Measurements from ENCODE around the gene MAP3K7CL. TPM values are rescaled to one million over a fixed set of nuclear protein-coding genes. Genes with fewer than 3 reads are reported as not detected.

The MAP3K7CL gene
- total RNA-seq, result 6.9 TPM

GRCh38 chr21:29130270-29130969, at the start of gene MAP3K7CL:
MAP3K7CL (plus strand) TSS chr21:29130644; CDS start chr21:29133345, 2,701 bp downstream.
- no peaks in the 10 kb centered on the region for H3K36me3 ChIP-seq
- H3K9me3 ChIP-seq, result no peaks in the 10 kb centered on the region
- H3K4me3 ChIP-seq, result no peak within 1 kb of the TSS
- H3K4me1 ChIP-seq, result no peaks in the 10 kb centered on the region
- H3K27ac ChIP-seq, result no peak within 1 kb of the TSS
- no peak for DNase-seq (ENCODE audit: extremely low spot score in 2 of 2)
- intact Hi-C loops (cut with DNase I), result no loop called here
- no peaks in the 10 kb centered on the region for H3K27me3 ChIP-seq
- peak; percentile 15 to 31 for TF ChIP-seq POLR2AphosphoS5 (IDR thresholded peaks at IDR 0.05; ENCODE audit: insufficient read depth in 1 of 2, low read depth in 1 of 2)
- no peak for TF ChIP-seq POLR2A (IDR thresholded peaks at IDR 0.05)

DNA sequence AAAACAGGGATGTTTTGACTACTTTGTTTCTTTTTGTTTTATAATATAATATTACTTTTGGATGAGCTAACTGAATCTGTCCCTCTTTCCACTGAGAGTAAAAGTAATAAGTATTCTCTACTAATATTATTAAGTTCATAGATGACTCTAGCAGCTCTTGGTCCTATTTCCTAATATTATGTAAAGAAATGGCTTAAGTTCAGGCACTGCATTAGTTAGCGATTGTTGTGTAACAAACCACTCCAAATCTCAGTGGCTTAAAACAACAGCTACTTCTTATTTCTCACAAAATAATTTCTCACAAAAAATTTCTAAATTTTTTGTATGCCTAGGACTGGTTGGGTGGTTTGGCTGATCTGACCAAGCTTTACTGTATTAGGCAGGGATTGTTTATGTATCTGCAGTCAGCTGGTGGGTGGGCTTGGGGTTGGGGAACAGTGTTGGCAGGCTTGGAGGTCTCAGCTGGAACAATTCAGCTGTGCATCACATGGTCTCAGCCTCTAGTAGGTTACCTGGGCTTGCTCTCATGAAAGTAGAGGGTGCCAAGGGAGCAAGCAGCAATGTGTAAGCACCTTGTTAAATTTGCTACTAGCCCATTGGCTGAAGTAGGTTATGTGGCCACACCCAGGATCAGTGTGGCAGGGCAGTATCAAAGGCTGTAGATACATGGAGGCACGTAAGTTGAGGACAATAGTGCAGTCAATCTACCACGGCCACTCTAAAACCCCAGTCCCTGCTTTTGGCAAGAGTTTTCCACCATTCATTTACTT, 48.2 kb upstream of the MAP3K7CL start:
- H3K4me3 ChIP-seq, result no peak overlapping the region
- H3K27ac ChIP-seq, result no peak overlapping the region
- TF ChIP-seq, protein P1, sequence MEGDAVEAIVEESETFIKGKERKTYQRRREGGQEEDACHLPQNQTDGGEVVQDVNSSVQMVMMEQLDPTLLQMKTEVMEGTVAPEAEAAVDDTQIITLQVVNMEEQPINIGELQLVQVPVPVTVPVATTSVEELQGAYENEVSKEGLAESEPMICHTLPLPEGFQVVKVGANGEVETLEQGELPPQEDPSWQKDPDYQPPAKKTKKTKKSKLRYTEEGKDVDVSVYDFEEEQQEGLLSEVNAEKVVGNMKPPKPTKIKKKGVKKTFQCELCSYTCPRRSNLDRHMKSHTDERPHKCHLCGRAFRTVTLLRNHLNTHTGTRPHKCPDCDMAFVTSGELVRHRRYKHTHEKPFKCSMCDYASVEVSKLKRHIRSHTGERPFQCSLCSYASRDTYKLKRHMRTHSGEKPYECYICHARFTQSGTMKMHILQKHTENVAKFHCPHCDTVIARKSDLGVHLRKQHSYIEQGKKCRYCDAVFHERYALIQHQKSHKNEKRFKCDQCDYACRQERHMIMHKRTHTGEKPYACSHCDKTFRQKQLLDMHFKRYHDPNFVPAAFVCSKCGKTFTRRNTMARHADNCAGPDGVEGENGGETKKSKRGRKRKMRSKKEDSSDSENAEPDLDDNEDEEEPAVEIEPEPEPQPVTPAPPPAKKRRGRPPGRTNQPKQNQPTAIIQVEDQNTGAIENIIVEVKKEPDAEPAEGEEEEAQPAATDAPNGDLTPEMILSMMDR (IDR thresholded peaks at IDR 0.05), result no peak
- no peak for TF ChIP-seq POLR2AphosphoS5 (IDR thresholded peaks at IDR 0.05; ENCODE audit: insufficient read depth in 1 of 2, low read depth in 1 of 2)
- TF ChIP-seq POLR2A (IDR thresholded peaks at IDR 0.05), result no peak
- no peaks in the 10 kb centered on the region for H3K36me3 ChIP-seq
- H3K27me3 ChIP-seq, result no peaks in the 10 kb centered on the region
- no peak for DNase-seq (ENCODE audit: extremely low spot score in 2 of 2)
- intact Hi-C loops (cut with DNase I), result no loop called here
- H3K4me1 ChIP-seq, result peaks cover 9% of the 10 kb centered on the region
- H3K9me3 ChIP-seq, result no peaks in the 10 kb centered on the region

DNA sequence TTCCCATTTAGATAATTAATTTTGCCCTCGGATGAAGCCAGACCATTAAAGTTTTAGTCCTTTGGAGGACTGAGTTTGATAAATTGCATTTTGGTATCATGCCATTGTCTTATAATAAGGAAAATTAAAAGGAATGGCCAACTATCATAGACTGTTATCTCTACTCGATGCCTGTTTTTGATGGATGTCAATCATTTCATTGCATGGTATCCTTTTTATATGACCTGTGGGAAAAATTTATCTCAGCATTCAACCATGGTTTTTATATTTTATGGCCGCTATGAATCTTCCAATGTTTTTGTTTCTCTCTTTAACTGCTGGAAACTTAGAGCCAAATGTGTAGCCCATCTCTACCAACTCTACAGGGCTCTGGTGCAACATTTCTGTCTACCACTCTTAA, 47.1 kb upstream of the MAP3K7CL start:
- H3K36me3 ChIP-seq, result no peaks in the 10 kb centered on the region
- no peak for TF ChIP-seq POLR2A (IDR thresholded peaks at IDR 0.05)
- TF ChIP-seq, protein P1 (IDR thresholded peaks at IDR 0.05), result no peak
- TF ChIP-seq POLR2AphosphoS5 (IDR thresholded peaks at IDR 0.05; ENCODE audit: insufficient read depth in 1 of 2, low read depth in 1 of 2), result no peak
- intact Hi-C loops (cut with DNase I), result no loop called here
- H3K9me3 ChIP-seq, result no peaks in the 10 kb centered on the region
- no peak overlapping the region for H3K4me3 ChIP-seq
- H3K27ac ChIP-seq, result no peak overlapping the region
- no peak for DNase-seq (ENCODE audit: extremely low spot score in 2 of 2)
- H3K4me1 ChIP-seq, result peaks cover 4% of the 10 kb centered on the region
- H3K27me3 ChIP-seq, result no peaks in the 10 kb centered on the region

- Histone ChIP-seq H3K27me3 (no peaks in the 10 kb centered on the region), H3K9me3 (no peaks in the 10 kb centered on the region), H3K4me3 (no peak overlapping the region), H3K36me3 (no peaks in the 10 kb centered on the region), H3K4me1 (no peaks in the 10 kb centered on the region), H3K27ac (no peak overlapping the region)
- TF ChIP-seq POLR2AphosphoS5 (IDR thresholded peaks at IDR 0.05; ENCODE audit: insufficient read depth in 1 of 2, low read depth in 1 of 2) (no peak), POLR2A (IDR thresholded peaks at IDR 0.05) (no peak)
- TF ChIP-seq, protein P1 (IDR thresholded peaks at IDR 0.05), result no peak
- intact Hi-C loops (cut with DNase I), result no loop called here
- no peak for DNase-seq (ENCODE audit: extremely low spot score in 2 of 2)
These were observed 46.1 kb upstream of the MAP3K7CL start for GRCh38 chr21:29084372-29084771.

DNA sequence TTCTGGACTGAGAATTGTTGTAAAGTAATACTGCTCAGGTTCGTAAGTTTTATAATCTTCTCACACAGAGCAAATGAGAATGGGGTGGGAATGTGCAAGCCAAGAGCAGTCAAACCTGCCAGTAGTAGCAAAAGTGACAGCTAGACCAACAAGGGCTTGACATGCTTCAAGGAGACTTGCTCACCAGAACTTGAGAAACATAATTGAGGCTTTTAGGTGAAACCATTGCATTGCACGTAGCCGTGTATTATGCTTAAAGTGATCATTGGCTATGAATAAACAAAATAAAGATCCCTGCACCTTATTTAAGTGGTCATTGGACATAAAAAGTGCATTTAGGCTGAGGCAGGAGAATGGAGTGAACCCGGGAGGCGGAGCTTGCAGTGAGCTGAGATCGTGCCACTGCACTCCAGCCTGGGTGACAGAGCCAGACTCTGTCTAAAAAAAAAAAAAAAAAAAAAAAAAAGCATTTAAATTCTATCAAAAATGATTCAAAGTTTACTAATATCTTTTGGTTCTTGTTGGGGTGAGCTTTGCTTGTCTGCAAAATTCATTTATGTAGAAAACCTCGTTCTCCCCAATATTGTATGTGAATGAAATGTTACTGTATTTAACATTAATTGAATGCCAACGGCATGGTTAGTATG, 45.2 kb upstream of the MAP3K7CL start:
- Histone ChIP-seq H3K9me3 (no peaks in the 10 kb centered on the region), H3K4me1 (no peaks in the 10 kb centered on the region), H3K27ac (no peak overlapping the region), H3K36me3 (no peaks in the 10 kb centered on the region), H3K4me3 (no peak overlapping the region), H3K27me3 (no peaks in the 10 kb centered on the region)
- intact Hi-C loops (cut with DNase I), result no loop called here
- no peak for DNase-seq (ENCODE audit: extremely low spot score in 2 of 2)
- TF ChIP-seq POLR2A (IDR thresholded peaks at IDR 0.05), result no peak
- TF ChIP-seq POLR2AphosphoS5 (IDR thresholded peaks at IDR 0.05; ENCODE audit: insufficient read depth in 1 of 2, low read depth in 1 of 2), result no peak
- TF ChIP-seq, protein P1 (IDR thresholded peaks at IDR 0.05), result no peak

Measured in vagina (tissue), 2 donors.